Myocyte (in vitro differentiated cells): ENCODE data around the gene HDAC4. TPM values are rescaled to one million over a fixed set of nuclear protein-coding genes. Genes with fewer than 3 reads are reported as not detected.

Source experiments
- DNase-seq: peaks from one replicate; pipeline ENCODE4 v3.0.0-alpha.2; 2012; ENCODE audit warnings: low read depth
- total RNA-seq: library from RNA; depleted of rRNA; stranded (reverse); fragments of >200 nt; gene quantifications from 2 replicates; pipeline ENCODE4 v1.2.3, GENCODE V29; 2014

HDAC4 gene
- total RNA-seq, 1 donor from 2014 or later, result 38.5 TPM

GRCh38 chr2:239022437-239023260 lies 378.2 kb downstream of the HDAC4 start:
- no peak for DNase-seq

DNA sequence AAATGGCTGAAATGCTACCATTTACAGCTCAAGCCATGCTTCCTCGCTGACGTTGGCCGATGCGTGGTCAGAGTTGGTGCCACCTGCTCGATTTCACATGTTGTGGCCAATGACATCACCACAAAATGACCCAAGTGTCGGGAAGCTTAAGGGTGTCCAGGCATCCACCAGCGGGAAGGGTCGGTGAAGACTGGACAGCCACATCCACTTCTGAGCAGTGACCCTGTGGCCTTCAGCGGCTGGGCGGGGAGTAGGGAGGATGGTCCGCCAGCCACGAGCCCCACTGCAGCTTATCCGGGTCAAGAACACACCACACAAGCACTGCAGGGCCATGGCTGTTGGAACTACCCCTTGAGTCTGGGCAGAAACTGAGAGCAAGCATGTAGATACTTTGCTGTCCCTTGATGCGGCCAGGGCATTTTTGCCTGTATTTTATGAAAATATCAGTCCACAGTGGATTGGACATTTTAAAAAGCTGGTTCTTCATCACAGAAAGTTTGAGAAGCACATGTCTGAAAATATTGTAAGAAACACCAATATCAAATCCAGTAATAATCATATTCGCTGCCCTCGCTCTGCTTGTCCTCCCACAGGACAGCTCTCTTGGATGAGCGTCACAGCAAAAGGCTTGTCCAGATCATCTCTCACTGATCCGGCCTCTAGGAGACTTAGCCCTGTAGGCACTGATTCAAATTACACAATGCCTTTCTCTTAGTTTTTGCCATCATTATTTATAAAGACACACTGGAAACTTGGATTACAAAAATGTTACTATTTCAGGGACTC lies 379.0 kb downstream of the HDAC4 start:
- DNase-seq, result peak; percentile 66

DNA sequence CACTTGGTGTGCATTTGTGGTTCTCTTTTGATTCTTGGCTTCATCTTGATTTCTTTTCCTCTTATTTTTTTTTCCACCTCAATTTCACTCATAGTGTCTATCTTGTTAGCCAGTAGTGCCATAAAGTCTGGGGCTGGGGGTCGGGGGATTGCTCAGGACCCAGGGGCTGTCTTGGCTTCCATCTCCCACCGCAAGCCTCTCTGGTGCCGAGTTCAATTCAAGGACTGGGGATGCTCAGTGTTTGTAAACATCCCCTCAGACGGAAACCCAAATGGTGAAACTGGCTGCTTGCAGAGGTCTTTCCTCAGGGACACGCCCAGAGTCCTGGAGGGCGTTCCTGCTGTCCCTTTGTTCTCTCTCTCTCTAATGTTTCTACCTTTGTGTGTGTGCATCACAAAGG lies 379.6 kb downstream of the HDAC4 start:
- no peak for DNase-seq

GRCh38 chr2:239020541-239021041 lies 380.2 kb downstream of the HDAC4 start:
- DNase-seq, result no peak

GRCh38 chr2:239019183-239019581 lies 381.6 kb downstream of the HDAC4 start:
- DNase-seq, result no peak

- DNase-seq, result no peak
Measured at GRCh38 chr2:239018271-239019182, 382.3 kb downstream of the HDAC4 start.

DNA sequence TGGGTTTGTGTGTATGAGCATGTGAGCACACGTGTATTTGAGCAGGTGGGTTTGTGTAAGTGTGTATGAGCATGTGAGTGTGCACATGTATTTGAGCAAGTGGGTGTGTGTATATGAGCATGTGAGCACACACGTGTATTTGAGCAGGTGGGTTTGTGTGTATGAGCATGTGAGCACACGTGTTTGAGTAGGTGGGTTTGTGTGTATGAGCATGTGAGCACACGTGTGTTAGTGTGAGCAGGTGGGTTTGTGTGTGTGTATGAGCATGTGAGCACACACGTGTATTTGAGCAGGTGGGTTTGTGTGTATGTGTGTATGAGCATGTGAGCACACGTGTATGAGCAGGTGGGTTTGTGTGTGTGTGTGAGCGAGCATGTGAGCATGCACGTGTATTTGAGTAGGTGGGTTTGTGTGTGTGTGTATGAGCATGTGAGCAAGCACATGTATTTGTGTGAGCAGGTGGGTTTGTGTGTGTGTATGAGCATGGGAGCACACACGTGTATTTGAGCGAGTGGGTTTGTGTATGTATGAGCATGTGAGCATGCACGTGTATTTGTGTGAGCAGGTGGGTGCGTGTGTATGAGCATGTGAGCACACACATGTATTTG lies 383.2 kb downstream of the HDAC4 start:
- no peak for DNase-seq

GRCh38 chr2:239015901-239016675 lies 384.7 kb downstream of the HDAC4 start:
- DNase-seq, result no peak

DNA sequence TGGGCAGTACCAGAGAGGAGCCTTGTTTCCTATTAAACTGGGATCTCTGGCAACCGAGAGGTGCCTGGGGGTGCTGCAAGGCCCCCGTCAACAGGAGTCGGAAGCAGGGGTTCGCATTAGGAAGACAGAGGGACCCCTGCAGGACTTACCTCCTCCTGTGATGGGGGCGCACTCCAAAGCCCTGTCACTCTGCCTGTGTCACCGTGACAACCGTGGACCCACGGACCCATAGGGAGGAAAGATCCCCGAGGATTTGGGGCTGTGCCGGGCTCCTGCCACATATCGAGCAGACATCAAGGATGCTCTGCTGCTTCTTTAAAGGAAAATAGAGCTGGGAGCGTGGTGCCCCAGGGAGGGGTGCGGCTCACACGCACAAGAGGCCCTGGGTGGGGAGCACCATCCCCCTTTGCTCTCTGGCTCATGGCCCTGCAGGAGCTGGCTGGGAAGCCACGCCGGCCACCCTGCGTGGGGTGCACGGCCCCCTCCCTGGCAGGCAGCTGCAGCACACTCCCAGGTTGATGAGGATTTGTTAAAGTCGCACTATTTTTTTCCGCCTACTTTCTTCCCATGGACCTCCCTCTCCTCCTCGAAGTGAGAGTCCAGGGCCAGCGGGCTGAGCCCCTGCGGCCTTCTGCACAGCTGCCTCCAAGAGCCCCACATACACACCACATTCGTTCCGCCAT lies 385.5 kb downstream of the HDAC4 start:
- no peak for DNase-seq

DNA sequence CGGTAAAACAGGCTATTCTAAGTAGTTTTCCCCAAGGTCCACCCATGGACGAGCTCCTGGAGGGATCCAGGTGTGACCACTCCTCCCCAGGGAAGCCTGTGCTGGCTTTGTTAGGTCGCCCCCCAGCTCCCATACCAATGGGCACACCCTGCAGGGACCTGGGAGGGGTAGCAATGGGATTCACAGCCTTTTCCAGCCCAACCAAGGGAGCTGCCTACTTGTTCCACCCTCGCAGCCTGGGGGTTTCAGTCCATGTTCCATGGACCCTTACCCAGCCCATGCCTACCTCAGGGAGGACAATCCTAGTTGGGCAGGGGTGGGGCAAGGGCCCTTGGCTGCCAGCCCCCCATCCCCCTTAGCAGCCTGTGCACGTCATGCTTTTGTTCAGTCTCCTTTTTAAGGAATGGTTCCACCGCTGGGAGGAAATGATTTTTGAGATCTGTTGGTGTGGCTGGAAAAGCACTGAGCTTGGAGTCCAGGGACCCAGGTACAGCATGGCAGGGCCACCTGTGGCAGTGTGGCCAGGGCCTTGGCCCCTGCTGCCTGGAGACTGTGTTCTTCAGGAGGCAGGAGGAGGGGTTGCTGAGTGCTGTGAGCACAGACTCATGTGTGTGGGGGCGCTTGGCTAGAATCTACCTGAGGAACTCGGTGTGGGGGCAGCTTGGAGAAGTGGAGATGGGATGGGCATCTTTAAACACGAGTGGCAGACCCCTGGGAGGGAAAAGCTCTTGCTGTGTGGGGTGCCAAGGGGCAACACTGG lies 386.2 kb downstream of the HDAC4 start:
- no peak for DNase-seq

DNA sequence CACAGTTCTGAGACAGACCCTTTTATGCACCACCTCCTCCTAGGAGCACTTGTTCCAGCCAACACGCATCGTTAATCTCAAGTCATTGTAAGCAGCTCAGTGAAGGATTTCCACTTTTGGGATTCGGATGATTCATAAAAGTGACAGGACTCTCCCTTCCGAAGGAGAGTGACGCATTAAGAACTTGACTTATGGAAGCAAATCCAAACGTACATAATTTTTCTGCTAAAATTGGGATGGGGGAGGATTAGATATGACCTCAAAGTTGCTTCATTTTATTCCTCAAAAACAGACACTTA lies 387.2 kb downstream of the HDAC4 start:
- DNase-seq, result no peak

DNA sequence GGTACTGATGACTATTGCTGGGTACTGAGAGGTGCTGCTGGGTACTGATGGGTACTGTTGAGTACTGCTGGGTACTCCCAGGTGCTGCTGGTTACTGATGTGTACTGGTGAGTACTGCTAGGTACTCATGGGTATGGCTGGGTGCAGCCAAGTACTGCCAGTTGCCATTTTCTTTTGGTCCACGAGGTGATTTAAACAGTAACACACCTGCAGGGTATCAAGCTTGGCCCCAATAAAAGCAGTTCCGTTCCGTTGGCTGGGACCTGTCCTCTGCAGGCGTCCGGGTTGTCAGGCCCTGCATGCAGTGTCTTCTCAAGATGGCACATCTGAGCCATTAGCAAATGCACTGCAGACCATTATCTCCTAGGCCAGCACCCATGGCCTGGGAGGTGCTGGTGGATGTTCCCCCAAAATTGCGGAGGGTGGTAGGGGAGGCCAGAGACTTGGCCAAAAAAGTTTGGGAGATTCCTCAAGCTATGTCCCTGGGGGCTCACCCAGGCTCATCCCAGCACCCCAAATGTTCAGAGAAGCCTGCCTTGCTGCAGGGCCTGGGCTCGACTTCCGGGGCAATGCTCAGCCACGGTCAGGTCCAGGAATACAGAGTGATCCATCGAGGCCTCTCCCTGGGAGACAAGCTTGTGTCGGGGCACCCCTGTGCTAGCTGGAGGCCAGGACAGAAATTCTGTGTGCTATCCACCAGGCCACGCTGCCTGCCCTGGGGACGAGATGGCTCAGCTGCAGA lies 387.7 kb downstream of the HDAC4 start:
- no peak for DNase-seq

- DNase-seq, result no peak
Measured at GRCh38 chr2:239012228-239012627, 388.6 kb downstream of the HDAC4 start.

DNA sequence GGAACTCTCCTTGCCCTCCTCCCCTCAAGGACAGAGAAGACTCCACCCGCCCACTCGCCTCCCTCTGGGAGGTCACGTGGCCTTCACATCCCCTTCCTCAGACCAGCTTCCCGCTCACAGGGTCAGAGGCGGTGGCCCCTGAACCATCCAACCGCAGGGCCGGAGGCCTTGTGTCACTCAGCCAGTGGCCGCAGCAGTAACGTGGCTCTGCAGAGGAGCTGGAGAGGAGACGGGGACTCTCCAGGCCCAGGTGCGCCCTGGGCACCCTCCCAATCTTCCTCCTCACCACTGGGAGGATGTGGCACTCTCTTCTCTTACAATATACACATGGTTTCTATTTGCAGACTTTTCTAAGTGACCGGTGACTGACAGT lies 391.2 kb downstream of the HDAC4 start:
- no peak for DNase-seq

DNA sequence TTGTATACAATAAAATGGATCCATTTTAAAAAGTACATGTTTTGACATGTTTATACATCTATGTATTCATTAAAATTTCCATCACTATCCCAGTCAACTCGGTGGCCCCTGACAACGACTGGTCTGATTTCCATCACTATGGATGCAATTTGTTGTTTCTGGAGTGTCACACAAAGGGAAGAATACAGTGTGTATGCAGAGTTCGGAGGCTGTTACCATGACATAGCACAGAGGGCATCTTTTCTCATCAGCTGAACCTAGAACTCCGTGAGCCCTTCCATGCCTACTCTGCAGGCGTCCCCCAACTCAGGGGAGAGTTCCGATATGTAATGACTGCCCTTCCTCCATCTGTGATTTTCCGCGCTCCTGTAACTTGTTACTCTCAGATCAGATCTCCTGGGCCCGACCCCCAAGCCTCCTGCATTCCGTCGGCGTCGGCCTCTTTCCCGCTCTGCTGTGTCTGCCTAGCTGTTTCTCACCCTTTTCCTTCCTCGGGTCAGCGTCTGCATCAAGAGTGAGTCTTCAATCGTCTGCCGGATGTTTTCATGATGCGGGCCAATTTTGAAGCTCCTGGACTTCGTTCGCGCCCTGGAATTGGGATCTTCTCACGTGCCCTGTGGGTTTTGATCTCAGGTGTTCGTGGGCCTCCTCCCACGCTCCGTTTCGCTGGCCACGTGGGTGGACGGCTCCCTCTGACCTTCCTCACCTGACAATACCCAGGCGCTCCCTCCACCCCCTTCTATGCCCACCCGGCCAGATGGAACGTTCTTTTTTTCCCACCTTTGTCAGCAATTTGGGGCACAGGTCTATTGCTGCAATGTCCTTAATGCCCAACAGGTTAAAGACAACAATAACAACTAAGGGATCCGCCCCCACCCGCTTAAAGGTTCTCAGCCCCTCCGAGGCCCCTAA lies 391.9 kb downstream of the HDAC4 start:
- DNase-seq, result no peak

GRCh38 chr2:239008004-239008403 lies 392.8 kb downstream of the HDAC4 start:
- DNase-seq, result no peak

DNA sequence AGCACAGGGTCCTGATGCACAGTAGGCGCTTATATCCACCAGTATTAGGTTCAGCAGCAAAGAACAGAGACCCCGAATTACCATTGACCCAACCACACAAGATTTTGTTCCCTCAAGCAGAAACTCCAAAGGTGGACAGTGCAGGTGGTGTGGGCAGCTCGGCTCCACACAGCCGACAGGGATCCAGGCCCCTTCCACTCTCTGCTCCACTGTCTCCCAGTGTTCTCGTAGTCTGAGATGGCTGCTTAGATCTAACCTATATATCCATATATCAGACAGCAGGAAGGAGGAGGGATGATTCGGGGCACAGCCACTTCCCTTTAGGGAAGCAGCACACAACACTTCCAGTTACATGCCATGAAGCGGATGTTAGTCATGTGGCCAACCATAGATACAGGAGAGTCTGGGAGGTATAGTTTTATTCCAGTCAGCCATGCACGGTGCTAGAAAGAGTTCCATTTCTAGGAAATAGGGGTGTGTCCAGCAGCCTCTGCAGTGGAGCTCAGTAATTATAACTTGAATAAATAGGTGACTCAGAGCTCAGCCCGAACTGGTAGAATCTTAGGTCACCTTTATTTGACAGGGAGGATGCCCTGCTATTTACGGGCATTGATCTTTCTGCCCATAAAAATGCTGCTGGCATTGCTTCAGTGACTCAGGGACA lies 394.1 kb downstream of the HDAC4 start:
- no peak for DNase-seq
